Activated naive CD4-positive, alpha-beta T cell treated with anti-CD3 and anti-CD28 coated beads for 36 hours (primary cell): Measurements from ENCODE around the gene RIBC2. TPM values are rescaled to one million over a fixed set of nuclear protein-coding genes. Genes with fewer than 3 reads are reported as not detected.
A peak's percentile ranks its signal among the peaks of the same experiment; 100 is the strongest.

Source experiments
- CTCF ChIA-PET: fragments of 350-600 bp; sonication (Branson Sonifier 250); formaldehyde crosslinking; loops from one replicate; lab custom pipeline; 2021; ENCODE audit warnings: antibody characterized with exemption; lab: Charles Lee
- DNase-seq: peaks from one replicate; pipeline ENCODE4 v3.0.0-alpha.2; 2020
- H3K27ac Mint-ChIP-seq: one replicate; pipeline ENCODE4 v1.8.0; 2021; ENCODE audit warnings: mild to moderate bottlenecking, mixed read lengths
- H3K27me3 Mint-ChIP-seq: one replicate; pipeline ENCODE4 v1.8.0; 2021; ENCODE audit warnings: low read depth, mixed read lengths
- H3K36me3 Mint-ChIP-seq: one replicate; pipeline ENCODE4 v1.8.0; 2021; ENCODE audit warnings: low read depth, mixed read lengths
- H3K4me1 Mint-ChIP-seq: one replicate; pipeline ENCODE4 v1.8.0; 2021; ENCODE audit warnings: low read depth, mixed read lengths
- H3K4me3 Mint-ChIP-seq: one replicate; pipeline ENCODE4 v1.8.0; 2021; ENCODE audit warnings: mild to moderate bottlenecking, moderate library complexity, mixed read lengths
- H3K9me3 Mint-ChIP-seq: one replicate; pipeline ENCODE4 v1.8.0; 2021; ENCODE audit warnings: mixed read lengths
- intact Hi-C: fragments of 100-400 bp; cut with micrococcal nuclease; formaldehyde crosslinking; loops from one replicate; pipeline ENCODE4 v1.15.1; 2023
- total RNA-seq, 2 experiments: library from RNA; stranded (reverse); gene quantifications; one replicate each; pipeline ENCODE4 v1.2.3, GENCODE V29; 2021

The RIBC2 gene
- total RNA-seq, 2 experiments from 2014 or later, result 6.2 to 6.3 TPM

GRCh38 chr22:45407793-45408192 is 5.7 kb upstream of the RIBC2 start:
- H3K9me3 Mint-ChIP-seq, result peaks cover 2% of the 10 kb centered on the region
- H3K36me3 Mint-ChIP-seq, result peaks cover 2% of the 10 kb centered on the region
- peaks cover 2% of the 10 kb centered on the region for H3K4me1 Mint-ChIP-seq
- CTCF ChIA-PET, result no interaction called here
- DNase-seq, result no peak
- H3K27ac Mint-ChIP-seq, result no peak overlapping the region
- H3K27me3 Mint-ChIP-seq, result no peaks in the 10 kb centered on the region
- no peak overlapping the region for H3K4me3 Mint-ChIP-seq
- intact Hi-C loops, result no loop called here

DNA sequence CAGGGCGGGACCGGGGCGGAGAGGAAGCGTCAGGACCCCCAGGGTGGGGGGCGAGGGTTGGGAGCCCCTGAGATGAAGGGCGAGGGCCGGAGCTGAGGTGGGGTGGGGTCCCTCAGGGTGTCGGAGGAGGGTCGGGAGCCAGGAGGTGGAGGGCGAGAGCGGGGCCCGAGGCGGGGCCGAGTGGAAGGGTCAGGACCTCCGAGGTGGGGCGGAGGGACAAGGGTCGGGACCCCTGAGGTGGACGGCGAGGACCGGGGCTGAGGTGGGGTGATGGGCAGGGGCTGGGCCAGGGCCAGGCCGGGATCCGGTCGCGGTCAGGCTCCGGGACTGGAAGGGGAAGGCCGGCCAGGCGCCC is 503 bp upstream of the RIBC2 start:
- intact Hi-C loops, result loop anchor here (1.0 to 2.0 kb wide), 2 partner anchors 94 to 104 kb away; partner anchors contain the start of gene FAM118A
- no peaks in the 10 kb centered on the region for H3K27me3 Mint-ChIP-seq
- no peak overlapping the region for H3K27ac Mint-ChIP-seq
- DNase-seq, result no peak
- peak overlapping the region; percentile 69 for H3K4me3 Mint-ChIP-seq
- peaks cover 12% of the 10 kb centered on the region for H3K36me3 Mint-ChIP-seq
- no peaks in the 10 kb centered on the region for H3K9me3 Mint-ChIP-seq
- H3K4me1 Mint-ChIP-seq, result peaks cover 12% of the 10 kb centered on the region
- CTCF ChIA-PET, result interaction anchor here (0.5 kb wide), 1 partner anchor 22 kb away, joined by 3 read pairs; no protein-coding TSS in a partner anchor

DNA sequence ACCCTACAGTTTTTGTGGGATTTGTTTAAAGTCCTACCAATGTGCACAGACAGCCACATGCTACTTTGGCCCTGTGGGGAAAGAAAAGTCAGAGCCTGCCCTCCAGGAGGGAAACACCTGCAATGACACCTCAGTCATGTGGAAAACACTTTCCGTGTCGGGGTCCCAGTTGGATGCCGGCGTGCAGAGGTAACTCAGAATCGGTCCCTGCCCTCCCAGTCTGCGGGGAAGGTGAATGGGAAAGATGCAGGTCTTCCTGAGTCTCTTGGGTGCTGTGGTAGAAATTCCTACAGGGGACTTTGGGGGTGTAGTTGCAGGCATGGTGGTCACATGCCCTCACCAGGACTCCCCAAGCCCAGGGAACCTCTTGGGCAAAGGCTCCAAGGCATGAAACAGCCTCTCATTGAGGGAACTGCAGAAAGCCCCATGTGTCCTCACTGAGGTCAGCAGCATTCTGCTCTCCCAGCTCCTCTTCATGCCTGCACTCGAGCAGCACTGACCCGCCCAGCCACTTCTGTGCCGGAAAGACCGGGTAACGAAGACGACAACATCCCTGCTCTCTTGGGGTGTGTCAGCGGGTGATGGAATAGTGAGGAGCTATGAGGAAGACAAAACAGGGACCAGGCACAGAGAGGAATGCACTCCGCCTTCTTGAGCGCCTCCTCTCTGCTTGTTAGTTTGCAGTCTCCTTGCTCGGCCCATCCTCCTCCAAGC is 4.7 kb downstream of the RIBC2 start:
- H3K27ac Mint-ChIP-seq, result no peak overlapping the region
- no peak for DNase-seq
- no peak overlapping the region for H3K4me3 Mint-ChIP-seq
- H3K4me1 Mint-ChIP-seq, result peaks cover 9% of the 10 kb centered on the region
- no peaks in the 10 kb centered on the region for H3K9me3 Mint-ChIP-seq
- H3K36me3 Mint-ChIP-seq, result peaks cover 23% of the 10 kb centered on the region
- intact Hi-C loops, result no loop called here
- H3K27me3 Mint-ChIP-seq, result no peaks in the 10 kb centered on the region
- CTCF ChIA-PET, result no interaction called here

DNA sequence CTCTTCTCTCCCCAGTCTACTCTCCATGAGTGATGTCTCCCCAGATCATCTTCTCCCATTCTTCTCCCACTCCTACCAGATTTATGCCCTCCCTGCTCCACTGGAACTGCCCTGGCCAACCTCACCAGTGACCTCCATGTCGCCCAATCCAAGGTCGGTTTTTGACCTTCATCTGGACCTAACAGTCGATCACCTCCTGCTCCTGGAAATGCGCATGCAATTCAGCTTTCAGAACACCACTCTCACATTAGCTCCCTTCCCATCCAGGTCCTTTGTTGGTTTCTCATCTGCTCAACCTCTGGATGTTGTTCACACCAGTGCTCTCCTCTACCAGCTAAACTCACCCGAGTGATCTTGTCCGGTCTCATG is 5.3 kb downstream of the RIBC2 start:
- Mint-ChIP-seq H3K4me1 (peaks cover 6% of the 10 kb centered on the region), H3K4me3 (no peak overlapping the region), H3K36me3 (peaks cover 23% of the 10 kb centered on the region), H3K27me3 (no peaks in the 10 kb centered on the region), H3K9me3 (no peaks in the 10 kb centered on the region), H3K27ac (no peak overlapping the region)
- CTCF ChIA-PET, result no interaction called here
- intact Hi-C loops, result no loop called here
- DNase-seq, result no peak

DNA sequence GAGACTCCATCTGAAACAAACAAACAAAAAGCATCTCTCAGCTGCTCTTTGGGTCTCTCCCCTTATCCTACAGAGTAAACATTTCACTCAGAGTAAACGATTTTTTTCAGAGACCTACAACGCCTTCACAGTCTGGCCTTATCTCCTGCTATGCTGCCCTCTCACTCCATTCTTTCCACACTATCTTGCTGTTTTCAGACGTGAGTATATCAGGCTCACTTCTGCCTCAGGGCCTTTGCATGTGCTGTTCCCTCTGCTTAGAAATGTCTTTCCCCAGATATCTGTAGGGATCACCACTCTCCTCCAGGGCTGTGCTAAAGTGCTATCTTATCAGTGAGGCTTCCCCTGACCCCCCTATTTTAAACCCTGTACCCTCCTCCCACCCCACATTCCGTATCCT is 6.5 kb downstream of the RIBC2 start:
- no peak for DNase-seq
- intact Hi-C loops, result no loop called here
- CTCF ChIA-PET, result interaction anchor here (0.6 kb wide), 1 partner anchor 70 kb away, joined by 4 read pairs; no protein-coding TSS in a partner anchor
- Mint-ChIP-seq H3K27ac (no peak overlapping the region), H3K4me3 (no peak overlapping the region), H3K36me3 (peaks cover 19% of the 10 kb centered on the region), H3K9me3 (no peaks in the 10 kb centered on the region), H3K27me3 (no peaks in the 10 kb centered on the region), H3K4me1 (no peaks in the 10 kb centered on the region)

DNA sequence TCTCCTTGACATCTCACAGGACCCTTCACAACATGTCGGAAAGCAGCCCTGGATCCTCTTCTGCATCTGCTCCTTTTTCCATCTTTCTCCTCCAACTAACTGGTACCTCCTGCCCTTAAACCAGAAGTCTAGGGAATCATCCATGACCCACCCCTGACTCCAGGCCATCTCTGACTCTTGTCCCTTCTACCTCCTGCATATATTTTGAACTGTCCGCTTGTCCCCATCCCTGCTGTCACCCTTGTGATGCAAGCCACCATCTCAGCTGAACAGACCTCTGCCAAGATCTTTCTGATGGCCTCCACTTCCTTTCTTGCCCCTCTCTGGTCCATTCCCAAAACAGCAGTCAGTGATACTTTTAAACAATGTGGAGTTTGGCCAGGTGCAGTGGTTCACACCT is 7.0 kb downstream of the RIBC2 start:
- H3K36me3 Mint-ChIP-seq, result peaks cover 19% of the 10 kb centered on the region
- no peak for DNase-seq
- no peaks in the 10 kb centered on the region for H3K4me1 Mint-ChIP-seq
- H3K4me3 Mint-ChIP-seq, result no peak overlapping the region
- CTCF ChIA-PET, result no interaction called here
- H3K27me3 Mint-ChIP-seq, result no peaks in the 10 kb centered on the region
- no peaks in the 10 kb centered on the region for H3K9me3 Mint-ChIP-seq
- intact Hi-C loops, result no loop called here
- no peak overlapping the region for H3K27ac Mint-ChIP-seq

GRCh38 chr22:45421349-45422055 is 8.0 kb downstream of the RIBC2 start:
- Mint-ChIP-seq H3K4me1 (no peaks in the 10 kb centered on the region), H3K36me3 (peaks cover 17% of the 10 kb centered on the region), H3K9me3 (no peaks in the 10 kb centered on the region), H3K27me3 (no peaks in the 10 kb centered on the region), H3K4me3 (no peak overlapping the region), H3K27ac (no peak overlapping the region)
- CTCF ChIA-PET, result no interaction called here
- no peak for DNase-seq
- intact Hi-C loops, result no loop called here

- no peaks in the 10 kb centered on the region for H3K4me1 Mint-ChIP-seq
- peaks cover 3% of the 10 kb centered on the region for H3K9me3 Mint-ChIP-seq
- no peak overlapping the region for H3K4me3 Mint-ChIP-seq
- CTCF ChIA-PET, result no interaction called here
- no peak for DNase-seq
- peaks cover 18% of the 10 kb centered on the region for H3K36me3 Mint-ChIP-seq
- intact Hi-C loops, result no loop called here
- H3K27me3 Mint-ChIP-seq, result no peaks in the 10 kb centered on the region
- no peak overlapping the region for H3K27ac Mint-ChIP-seq
Measured at GRCh38 chr22:45422237-45422983, 8.9 kb downstream of the RIBC2 start.

DNA sequence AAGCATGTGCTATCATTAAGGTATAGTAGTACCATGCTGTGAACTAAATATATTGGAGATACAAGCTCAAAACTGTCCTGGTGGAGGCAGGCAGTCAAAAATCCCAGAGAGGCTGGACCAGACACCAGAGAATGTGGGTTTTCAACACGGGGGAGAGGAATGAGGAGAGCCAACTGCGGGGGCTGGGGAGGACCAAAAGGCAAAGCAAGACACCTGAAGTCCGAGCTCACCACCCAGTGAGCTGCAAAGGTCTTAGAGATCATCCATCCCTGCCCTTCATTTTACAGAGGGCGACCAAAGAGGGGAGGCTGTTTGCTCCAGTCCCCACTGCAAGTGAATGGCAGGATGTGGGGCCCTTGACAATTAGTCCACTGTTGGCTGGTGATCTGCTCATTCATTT is 10.0 kb downstream of the RIBC2 start:
- CTCF ChIA-PET, result interaction anchor here (0.5 to 0.9 kb wide), 2 partner anchors 11 to 23 kb away, joined by 3 to 4 read pairs; no protein-coding TSS in a partner anchor
- Mint-ChIP-seq H3K27ac (no peak overlapping the region), H3K9me3 (peaks cover 3% of the 10 kb centered on the region), H3K36me3 (peaks cover 15% of the 10 kb centered on the region), H3K4me3 (no peak overlapping the region), H3K27me3 (no peaks in the 10 kb centered on the region), H3K4me1 (no peaks in the 10 kb centered on the region)
- DNase-seq, result no peak
- intact Hi-C loops, result no loop called here

GRCh38 chr22:45424241-45424731 is 10.8 kb downstream of the RIBC2 start:
- Mint-ChIP-seq H3K36me3 (peaks cover 9% of the 10 kb centered on the region), H3K27me3 (no peaks in the 10 kb centered on the region), H3K4me1 (no peaks in the 10 kb centered on the region), H3K9me3 (peaks cover 3% of the 10 kb centered on the region), H3K27ac (no peak overlapping the region), H3K4me3 (no peak overlapping the region)
- intact Hi-C loops, result no loop called here
- CTCF ChIA-PET, result interaction anchor here (0.5 to 0.9 kb wide), 2 partner anchors 10 to 22 kb away, joined by 3 to 4 read pairs; no protein-coding TSS in a partner anchor
- DNase-seq, result no peak

DNA sequence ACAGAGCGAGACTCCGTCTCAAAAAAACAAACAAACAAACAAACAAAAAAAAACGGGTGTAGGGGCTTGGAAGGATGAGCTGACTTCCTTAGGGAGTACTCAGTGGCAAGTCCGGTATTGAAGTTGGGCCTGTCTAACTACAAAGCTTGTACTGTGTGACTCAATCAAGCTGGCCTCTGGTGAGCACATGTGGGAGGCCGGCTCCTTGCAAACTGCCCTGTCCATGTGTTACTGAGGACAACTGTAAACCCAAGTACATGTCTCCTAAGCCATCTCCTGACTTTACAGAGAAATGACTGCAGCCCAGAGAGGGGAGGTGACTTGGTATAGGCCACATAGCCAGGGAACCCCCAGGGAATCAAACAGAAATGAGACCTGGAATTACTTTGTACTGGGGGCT is 11.6 kb downstream of the RIBC2 start:
- H3K9me3 Mint-ChIP-seq, result peaks cover 3% of the 10 kb centered on the region

More for the DNA sequence above, 11.6 kb downstream of the RIBC2 start:
- CTCF ChIA-PET, result interaction anchor here (0.6 kb wide), 1 partner anchor 1560 kb away, joined by 5 read pairs; no protein-coding TSS in a partner anchor
- peaks cover 7% of the 10 kb centered on the region for H3K36me3 Mint-ChIP-seq
- DNase-seq, result no peak
- no peak overlapping the region for H3K27ac Mint-ChIP-seq
- intact Hi-C loops, result no loop called here
- no peak overlapping the region for H3K4me3 Mint-ChIP-seq
- H3K27me3 Mint-ChIP-seq, result no peaks in the 10 kb centered on the region
- H3K4me1 Mint-ChIP-seq, result no peaks in the 10 kb centered on the region
